ENCODE measurements around the gene PCDH19. TPM values are rescaled to one million over a fixed set of nuclear protein-coding genes. Genes with fewer than 3 reads are reported as not detected.

Gene PCDH19
- total RNA-seq, 2 experiments from 2014 or later = not detected

DNA sequence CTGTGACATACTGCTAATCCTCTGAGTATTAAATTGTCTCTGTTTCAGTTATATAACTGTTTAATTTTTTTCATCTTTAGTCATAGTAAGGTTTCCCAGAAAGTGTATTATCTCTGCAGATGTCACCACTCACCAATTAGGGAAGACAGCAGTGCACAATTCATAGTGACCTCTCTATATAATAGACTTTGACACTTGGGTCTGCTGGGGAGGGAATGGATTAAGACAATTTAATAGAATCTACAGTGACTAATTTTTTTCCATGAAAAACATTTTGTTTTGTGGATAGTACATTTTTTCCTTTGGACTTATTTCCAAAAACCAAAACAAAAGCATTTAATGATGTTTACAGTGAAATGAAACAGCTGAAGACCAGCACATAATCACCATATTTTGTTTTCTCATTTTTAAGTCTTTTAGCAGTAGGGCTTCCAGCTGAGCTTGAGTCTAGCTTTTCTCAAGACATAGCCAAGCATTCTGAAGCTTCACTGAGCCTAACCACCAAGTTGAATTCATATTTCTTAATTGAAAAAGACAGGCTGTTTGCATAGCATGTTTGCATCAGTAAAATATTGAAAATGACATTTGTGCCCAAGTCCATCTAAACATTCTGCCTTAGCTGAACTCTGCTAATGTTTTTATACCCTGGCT, 69.5 kb downstream of the PCDH19 start:
- Histone ChIP-seq H3K4me2 (ENCODE audit: low read length) (no peak overlapping the region), H3K9me3 (ENCODE audit: low read length) (no peaks in the 10 kb centered on the region), H4K20me1 (ENCODE audit: insufficient read depth, low read length) (no peaks in the 10 kb centered on the region), H3K36me3 (ENCODE audit: insufficient read depth, low read length) (no peaks in the 10 kb centered on the region), H3K79me2 (ENCODE audit: insufficient read depth, low read depth, low read length) (no peaks in the 10 kb centered on the region), H2AFZ (ENCODE audit: low read length) (no peak overlapping the region), H3K27ac (ENCODE audit: low read depth, low read length, poor library complexity, severe bottlenecking) (no peak overlapping the region), H3K9me2 (ENCODE audit: insufficient read depth, low read length) (no peaks in the 10 kb centered on the region), H3K4me3 (ENCODE audit: low read depth, low read length, poor library complexity, severe bottlenecking) (no peak overlapping the region), H3K4me1 (ENCODE audit: insufficient read depth, low read length, poor library complexity, severe bottlenecking) (no peaks in the 10 kb centered on the region)
- TF ChIP-seq, protein P1, sequence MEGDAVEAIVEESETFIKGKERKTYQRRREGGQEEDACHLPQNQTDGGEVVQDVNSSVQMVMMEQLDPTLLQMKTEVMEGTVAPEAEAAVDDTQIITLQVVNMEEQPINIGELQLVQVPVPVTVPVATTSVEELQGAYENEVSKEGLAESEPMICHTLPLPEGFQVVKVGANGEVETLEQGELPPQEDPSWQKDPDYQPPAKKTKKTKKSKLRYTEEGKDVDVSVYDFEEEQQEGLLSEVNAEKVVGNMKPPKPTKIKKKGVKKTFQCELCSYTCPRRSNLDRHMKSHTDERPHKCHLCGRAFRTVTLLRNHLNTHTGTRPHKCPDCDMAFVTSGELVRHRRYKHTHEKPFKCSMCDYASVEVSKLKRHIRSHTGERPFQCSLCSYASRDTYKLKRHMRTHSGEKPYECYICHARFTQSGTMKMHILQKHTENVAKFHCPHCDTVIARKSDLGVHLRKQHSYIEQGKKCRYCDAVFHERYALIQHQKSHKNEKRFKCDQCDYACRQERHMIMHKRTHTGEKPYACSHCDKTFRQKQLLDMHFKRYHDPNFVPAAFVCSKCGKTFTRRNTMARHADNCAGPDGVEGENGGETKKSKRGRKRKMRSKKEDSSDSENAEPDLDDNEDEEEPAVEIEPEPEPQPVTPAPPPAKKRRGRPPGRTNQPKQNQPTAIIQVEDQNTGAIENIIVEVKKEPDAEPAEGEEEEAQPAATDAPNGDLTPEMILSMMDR (conservative IDR thresholded peaks at IDR 0.05; ENCODE audit: low read length) = no peak
- TF ChIP-seq EZH2phosphoT487 (IDR thresholded peaks at IDR 0.05; ENCODE audit: borderline replicate concordance, low read depth, low read length) = no peak
- no TSS peak for BruUV-seq (replicated peaks)
- no peak for DNase-seq (ENCODE audit: low spot score)
- POLR2A ChIA-PET = no interaction called here
- CTCF ChIA-PET (ENCODE audit: unreplicated experiment) = no interaction called here
- intact Hi-C loops (cut with micrococcal nuclease; ENCODE audit: unreplicated experiment) = no loop called here

GRCh38 chrX:100328351-100328750, 81.7 kb downstream of the PCDH19 start:
- no peak for DNase-seq (ENCODE audit: low spot score)
- H3K4me3 ChIP-seq (ENCODE audit: low read depth, low read length, poor library complexity, severe bottlenecking) = no peak overlapping the region
- H3K9me2 ChIP-seq (ENCODE audit: insufficient read depth, low read length) = no peaks in the 10 kb centered on the region
- H2AFZ ChIP-seq (ENCODE audit: low read length) = no peak overlapping the region
- no peaks in the 10 kb centered on the region for H3K36me3 ChIP-seq (ENCODE audit: insufficient read depth, low read length)
- ChIA-PET POLR2A (no interaction called here), CTCF (ENCODE audit: unreplicated experiment) (no interaction called here)
- no peaks in the 10 kb centered on the region for H4K20me1 ChIP-seq (ENCODE audit: insufficient read depth, low read length)
- no peak for TF ChIP-seq EZH2phosphoT487 (IDR thresholded peaks at IDR 0.05; ENCODE audit: borderline replicate concordance, low read depth, low read length)
- TF ChIP-seq, protein P1 (conservative IDR thresholded peaks at IDR 0.05; ENCODE audit: low read length) = no peak
- BruUV-seq (replicated peaks) = no TSS peak
- no peaks in the 10 kb centered on the region for H3K9me3 ChIP-seq (ENCODE audit: low read length)
- H3K27ac ChIP-seq (ENCODE audit: low read depth, low read length, poor library complexity, severe bottlenecking) = no peak overlapping the region
- no peaks in the 10 kb centered on the region for H3K79me2 ChIP-seq (ENCODE audit: insufficient read depth, low read depth, low read length)
- intact Hi-C loops (cut with micrococcal nuclease; ENCODE audit: unreplicated experiment) = no loop called here
- H3K4me2 ChIP-seq (ENCODE audit: low read length) = no peak overlapping the region
- H3K4me1 ChIP-seq (ENCODE audit: insufficient read depth, low read length, poor library complexity, severe bottlenecking) = no peaks in the 10 kb centered on the region

- no peak overlapping the region for H3K4me2 ChIP-seq (ENCODE audit: low read length)
- no peaks in the 10 kb centered on the region for H3K4me1 ChIP-seq (ENCODE audit: insufficient read depth, low read length, poor library complexity, severe bottlenecking)
- no peaks in the 10 kb centered on the region for H4K20me1 ChIP-seq (ENCODE audit: insufficient read depth, low read length)
- no peak overlapping the region for H3K27ac ChIP-seq (ENCODE audit: low read depth, low read length, poor library complexity, severe bottlenecking)
- H3K9me2 ChIP-seq (ENCODE audit: insufficient read depth, low read length) = no peaks in the 10 kb centered on the region
- CTCF ChIA-PET (ENCODE audit: unreplicated experiment) = no interaction called here
- intact Hi-C loops (cut with micrococcal nuclease; ENCODE audit: unreplicated experiment) = no loop called here
- POLR2A ChIA-PET = no interaction called here
- TF ChIP-seq, protein P1 (conservative IDR thresholded peaks at IDR 0.05; ENCODE audit: low read length) = no peak
- TF ChIP-seq EZH2phosphoT487 (IDR thresholded peaks at IDR 0.05; ENCODE audit: borderline replicate concordance, low read depth, low read length) = no peak
- no peaks in the 10 kb centered on the region for H3K36me3 ChIP-seq (ENCODE audit: insufficient read depth, low read length)
- no peak for DNase-seq (ENCODE audit: low spot score)
- no peaks in the 10 kb centered on the region for H3K79me2 ChIP-seq (ENCODE audit: insufficient read depth, low read depth, low read length)
- no peaks in the 10 kb centered on the region for H3K9me3 ChIP-seq (ENCODE audit: low read length)
- BruUV-seq (replicated peaks) = no TSS peak
- H3K4me3 ChIP-seq (ENCODE audit: low read depth, low read length, poor library complexity, severe bottlenecking) = no peak overlapping the region
- H2AFZ ChIP-seq (ENCODE audit: low read length) = no peak overlapping the region
Measured at GRCh38 chrX:100319716-100320115, 90.4 kb downstream of the PCDH19 start.
